ENCODE data around the gene LYPLAL1. TPM values are rescaled to one million over a fixed set of nuclear protein-coding genes. Genes with fewer than 3 reads are reported as not detected.

Gene LYPLAL1
- polyA plus RNA-seq, 2 donors, result 14.3 to 36.3 TPM

GRCh38 chr1:219144658-219145315 lies 28.9 kb upstream of the LYPLAL1 start:
- no peaks in the 10 kb centered on the region for H3K36me3 ChIP-seq (ENCODE audit: control insufficient read depth in 2 of 2, insufficient read depth in 2 of 2, low read length in 1 of 2)
- 60 to 62% methylated on average over 2 of the region's 2 CpGs for WGBS, 2 donors
- H3K27me3 ChIP-seq (ENCODE audit: control insufficient read depth in 1 of 2, insufficient read depth in 2 of 2, low read length in 2 of 2), result no peaks in the 10 kb centered on the region
- H3K4me3 ChIP-seq (ENCODE audit: low read depth in 1 of 2, low read length in 2 of 2), result no peak overlapping the region
- H3K27ac ChIP-seq (ENCODE audit: low read depth in 2 of 2, low read length in 1 of 2), result no peak overlapping the region
- no peaks in the 10 kb centered on the region for H3K4me1 ChIP-seq (ENCODE audit: control insufficient read depth in 2 of 2, insufficient read depth in 2 of 2, low read length in 1 of 2)
- H3K9me3 ChIP-seq (ENCODE audit: control insufficient read depth in 2 of 2, insufficient read depth in 1 of 2, low read depth in 1 of 2, low read length in 1 of 2), result no peaks in the 10 kb centered on the region

- Histone ChIP-seq H3K27ac (ENCODE audit: low read depth in 2 of 2, low read length in 1 of 2) (no peak overlapping the region), H3K9me3 (ENCODE audit: control insufficient read depth in 2 of 2, insufficient read depth in 1 of 2, low read depth in 1 of 2, low read length in 1 of 2) (no peaks in the 10 kb centered on the region), H3K27me3 (ENCODE audit: control insufficient read depth in 1 of 2, insufficient read depth in 2 of 2, low read length in 2 of 2) (no peaks in the 10 kb centered on the region), H3K4me3 (ENCODE audit: low read depth in 1 of 2, low read length in 2 of 2) (no peak overlapping the region), H3K36me3 (ENCODE audit: control insufficient read depth in 2 of 2, insufficient read depth in 2 of 2, low read length in 1 of 2) (no peaks in the 10 kb centered on the region), H3K4me1 (ENCODE audit: control insufficient read depth in 2 of 2, insufficient read depth in 2 of 2, low read length in 1 of 2) (no peaks in the 10 kb centered on the region)
- 88 to 96% methylated on average over 1 of the region's 1 CpG for whole genome bisulfite sequencing, 2 donors
Observed at GRCh38 chr1:219147571-219148019, 26.1 kb upstream of the LYPLAL1 start.

- no peaks in the 10 kb centered on the region for H3K27me3 ChIP-seq (ENCODE audit: control insufficient read depth in 1 of 2, insufficient read depth in 2 of 2, low read length in 2 of 2)
- no peaks in the 10 kb centered on the region for H3K4me1 ChIP-seq (ENCODE audit: control insufficient read depth in 2 of 2, insufficient read depth in 2 of 2, low read length in 1 of 2)
- no peaks in the 10 kb centered on the region for H3K36me3 ChIP-seq (ENCODE audit: control insufficient read depth in 2 of 2, insufficient read depth in 2 of 2, low read length in 1 of 2)
- H3K9me3 ChIP-seq (ENCODE audit: control insufficient read depth in 2 of 2, insufficient read depth in 1 of 2, low read depth in 1 of 2, low read length in 1 of 2), result no peaks in the 10 kb centered on the region
- no peak overlapping the region for H3K27ac ChIP-seq (ENCODE audit: low read depth in 2 of 2, low read length in 1 of 2)
- no peak overlapping the region for H3K4me3 ChIP-seq (ENCODE audit: low read depth in 1 of 2, low read length in 2 of 2)
Observed at GRCh38 chr1:219149009-219149577, 24.6 kb upstream of the LYPLAL1 start.

- Histone ChIP-seq H3K4me3 (ENCODE audit: low read depth in 1 of 2, low read length in 2 of 2) (no peak overlapping the region), H3K27me3 (ENCODE audit: control insufficient read depth in 1 of 2, insufficient read depth in 2 of 2, low read length in 2 of 2) (no peaks in the 10 kb centered on the region), H3K36me3 (ENCODE audit: control insufficient read depth in 2 of 2, insufficient read depth in 2 of 2, low read length in 1 of 2) (no peaks in the 10 kb centered on the region), H3K4me1 (ENCODE audit: control insufficient read depth in 2 of 2, insufficient read depth in 2 of 2, low read length in 1 of 2) (no peaks in the 10 kb centered on the region), H3K27ac (ENCODE audit: low read depth in 2 of 2, low read length in 1 of 2) (no peak overlapping the region), H3K9me3 (ENCODE audit: control insufficient read depth in 2 of 2, insufficient read depth in 1 of 2, low read depth in 1 of 2, low read length in 1 of 2) (no peaks in the 10 kb centered on the region)
- 66 to 76% methylated on average over 3 of the region's 3 CpGs for WGBS, 2 donors
Observed at GRCh38 chr1:219149953-219150352, 23.7 kb upstream of the LYPLAL1 start.

- Histone ChIP-seq H3K4me3 (ENCODE audit: low read depth in 1 of 2, low read length in 2 of 2) (no peak overlapping the region), H3K27ac (ENCODE audit: low read depth in 2 of 2, low read length in 1 of 2) (no peak overlapping the region), H3K4me1 (ENCODE audit: control insufficient read depth in 2 of 2, insufficient read depth in 2 of 2, low read length in 1 of 2) (no peaks in the 10 kb centered on the region), H3K9me3 (ENCODE audit: control insufficient read depth in 2 of 2, insufficient read depth in 1 of 2, low read depth in 1 of 2, low read length in 1 of 2) (no peaks in the 10 kb centered on the region), H3K36me3 (ENCODE audit: control insufficient read depth in 2 of 2, insufficient read depth in 2 of 2, low read length in 1 of 2) (no peaks in the 10 kb centered on the region), H3K27me3 (ENCODE audit: control insufficient read depth in 1 of 2, insufficient read depth in 2 of 2, low read length in 2 of 2) (no peaks in the 10 kb centered on the region)
- WGBS, 2 donors, result 91% methylated on average over 3 of the region's 3 CpGs
Observed at GRCh38 chr1:219150913-219151312, 22.8 kb upstream of the LYPLAL1 start.

GRCh38 chr1:219151467-219151866 lies 22.2 kb upstream of the LYPLAL1 start:
- 95 to 99% methylated on average over 3 of the region's 3 CpGs for WGBS, 2 donors
- Histone ChIP-seq H3K27me3 (ENCODE audit: control insufficient read depth in 1 of 2, insufficient read depth in 2 of 2, low read length in 2 of 2) (no peaks in the 10 kb centered on the region), H3K36me3 (ENCODE audit: control insufficient read depth in 2 of 2, insufficient read depth in 2 of 2, low read length in 1 of 2) (no peaks in the 10 kb centered on the region), H3K4me1 (ENCODE audit: control insufficient read depth in 2 of 2, insufficient read depth in 2 of 2, low read length in 1 of 2) (no peaks in the 10 kb centered on the region), H3K9me3 (ENCODE audit: control insufficient read depth in 2 of 2, insufficient read depth in 1 of 2, low read depth in 1 of 2, low read length in 1 of 2) (no peaks in the 10 kb centered on the region), H3K27ac (ENCODE audit: low read depth in 2 of 2, low read length in 1 of 2) (no peak overlapping the region), H3K4me3 (ENCODE audit: low read depth in 1 of 2, low read length in 2 of 2) (no peak overlapping the region)

GRCh38 chr1:219152751-219153150 lies 20.9 kb upstream of the LYPLAL1 start:
- no peak overlapping the region for H3K4me3 ChIP-seq (ENCODE audit: low read depth in 1 of 2, low read length in 2 of 2)

GRCh38 chr1:219153723-219154122 lies 20.0 kb upstream of the LYPLAL1 start:
- Histone ChIP-seq H3K36me3 (ENCODE audit: control insufficient read depth in 2 of 2, insufficient read depth in 2 of 2, low read length in 1 of 2) (no peaks in the 10 kb centered on the region), H3K4me1 (ENCODE audit: control insufficient read depth in 2 of 2, insufficient read depth in 2 of 2, low read length in 1 of 2) (no peaks in the 10 kb centered on the region), H3K9me3 (ENCODE audit: control insufficient read depth in 2 of 2, insufficient read depth in 1 of 2, low read depth in 1 of 2, low read length in 1 of 2) (no peaks in the 10 kb centered on the region), H3K4me3 (ENCODE audit: low read depth in 1 of 2, low read length in 2 of 2) (no peak overlapping the region), H3K27ac (ENCODE audit: low read depth in 2 of 2, low read length in 1 of 2) (no peak overlapping the region), H3K27me3 (ENCODE audit: control insufficient read depth in 1 of 2, insufficient read depth in 2 of 2, low read length in 2 of 2) (no peaks in the 10 kb centered on the region)
- 79 to 86% methylated on average over 4 of the region's 4 CpGs for WGBS, 2 donors

More at GRCh38 chr1:219152751-219153150, 20.9 kb upstream of the LYPLAL1 start:
- Histone ChIP-seq H3K36me3 (ENCODE audit: control insufficient read depth in 2 of 2, insufficient read depth in 2 of 2, low read length in 1 of 2) (no peaks in the 10 kb centered on the region), H3K4me1 (ENCODE audit: control insufficient read depth in 2 of 2, insufficient read depth in 2 of 2, low read length in 1 of 2) (no peaks in the 10 kb centered on the region), H3K27me3 (ENCODE audit: control insufficient read depth in 1 of 2, insufficient read depth in 2 of 2, low read length in 2 of 2) (no peaks in the 10 kb centered on the region), H3K27ac (ENCODE audit: low read depth in 2 of 2, low read length in 1 of 2) (no peak overlapping the region), H3K9me3 (ENCODE audit: control insufficient read depth in 2 of 2, insufficient read depth in 1 of 2, low read depth in 1 of 2, low read length in 1 of 2) (no peaks in the 10 kb centered on the region)
- WGBS, 2 donors, result 81 to 82% methylated on average over 3 of the region's 3 CpGs

GRCh38 chr1:219155135-219155534 lies 18.5 kb upstream of the LYPLAL1 start:
- WGBS, 2 donors, result 66 to 67% methylated on average over 1 of the region's 1 CpG
- Histone ChIP-seq H3K4me1 (ENCODE audit: control insufficient read depth in 2 of 2, insufficient read depth in 2 of 2, low read length in 1 of 2) (no peaks in the 10 kb centered on the region), H3K4me3 (ENCODE audit: low read depth in 1 of 2, low read length in 2 of 2) (no peak overlapping the region), H3K27ac (ENCODE audit: low read depth in 2 of 2, low read length in 1 of 2) (no peak overlapping the region), H3K36me3 (ENCODE audit: control insufficient read depth in 2 of 2, insufficient read depth in 2 of 2, low read length in 1 of 2) (no peaks in the 10 kb centered on the region), H3K27me3 (ENCODE audit: control insufficient read depth in 1 of 2, insufficient read depth in 2 of 2, low read length in 2 of 2) (no peaks in the 10 kb centered on the region), H3K9me3 (ENCODE audit: control insufficient read depth in 2 of 2, insufficient read depth in 1 of 2, low read depth in 1 of 2, low read length in 1 of 2) (no peaks in the 10 kb centered on the region)
